Urothelium cell line (cell line): ENCODE results near the gene POLR3F.
A peak's percentile ranks its signal among the peaks of the same experiment; 100 is the strongest.
"Not testable (repeated sequence)": the region's sequence is repeated elsewhere in the genome, so short reads cannot be mapped to it uniquely, and the experiment has no call there.

Experiments
- DNase-seq: peaks from one replicate; pipeline ENCODE4 v3.0.0; 2011; ENCODE audit warnings: low spot score, mixed read lengths
- FAIRE-seq: peaks from 2 replicates; lab custom pipeline; 2011; peaks lifted over from hg19 to GRCh38; lab: Jason Lieb, UNC

The POLR3F gene

GRCh38 chr20:18466894-18467730 lies at the start of gene POLR3F, which contains the start of gene DZANK1:
POLR3F (plus strand) TSS chr20:18467390; CDS start chr20:18467507, 117 bp downstream.
DZANK1 (minus strand) TSS chr20:18467030; CDS start chr20:18465358, 1,672 bp downstream.
- DNase-seq (peak; percentile 99), FAIRE-seq (no peak)

- no peak for FAIRE-seq
Measured at GRCh38 chr20:18421608-18422007, 45.6 kb upstream of the POLR3F start.

GRCh38 chr20:18427214-18427613 lies 40.0 kb upstream of the POLR3F start:
- DNase-seq (no peak), FAIRE-seq (no peak)

More at GRCh38 chr20:18421608-18422007, 45.6 kb upstream of the POLR3F start:
- DNase-seq = no peak

GRCh38 chr20:18428490-18429173 lies 38.6 kb upstream of the POLR3F start:
- DNase-seq = no peak
- FAIRE-seq = no peak

GRCh38 chr20:18430172-18430826 lies 36.9 kb upstream of the POLR3F start:
- no peak for FAIRE-seq
- DNase-seq = no peak

- no peak for DNase-seq
- no peak for FAIRE-seq
Measured at GRCh38 chr20:18431206-18431605, 36.0 kb upstream of the POLR3F start.

- no peak for FAIRE-seq
- DNase-seq = no peak
Measured at GRCh38 chr20:18436847-18437246, 30.3 kb upstream of the POLR3F start.

GRCh38 chr20:18440403-18440802 lies 26.8 kb upstream of the POLR3F start:
- DNase-seq = no peak
- FAIRE-seq = no peak

- FAIRE-seq (no peak), DNase-seq (no peak)
Measured at GRCh38 chr20:18443886-18444285, 23.3 kb upstream of the POLR3F start.

GRCh38 chr20:18456600-18456999 lies 10.6 kb upstream of the POLR3F start:
- no peak for FAIRE-seq

GRCh38 chr20:18465536-18466200 lies 1.5 kb upstream of the POLR3F start:
- DNase-seq = no peak
- FAIRE-seq = no peak

More at GRCh38 chr20:18456600-18456999, 10.6 kb upstream of the POLR3F start:
- no peak for DNase-seq

GRCh38 chr20:18466574-18466893 lies 656 bp upstream of the POLR3F start:
- no peak for FAIRE-seq

GRCh38 chr20:18477218-18477617 lies 10.0 kb downstream of the POLR3F start:
- FAIRE-seq = no peak

More at GRCh38 chr20:18466574-18466893, 656 bp upstream of the POLR3F start:
- peak; percentile 80 for DNase-seq

GRCh38 chr20:18477821-18478220 lies 10.6 kb downstream of the POLR3F start:
- FAIRE-seq (no peak), DNase-seq (no peak)

More at GRCh38 chr20:18477218-18477617, 10.0 kb downstream of the POLR3F start:
- DNase-seq = no peak

GRCh38 chr20:18481596-18481995 lies 14.4 kb downstream of the POLR3F start:
- FAIRE-seq (no peak), DNase-seq (no peak)

- DNase-seq = no peak
- no peak for FAIRE-seq
Measured at GRCh38 chr20:18488301-18488700, 21.1 kb downstream of the POLR3F start.

- FAIRE-seq (no peak), DNase-seq (no peak)
Measured at GRCh38 chr20:18496042-18496441, 28.9 kb downstream of the POLR3F start.

GRCh38 chr20:18496740-18497592 lies 29.8 kb downstream of the POLR3F start, which contains the start of gene RBBP9:
RBBP9 (minus strand) TSS chr20:18497225; CDS start chr20:18497167, 58 bp downstream.
- FAIRE-seq (no peak), DNase-seq (peak; percentile 91)

GRCh38 chr20:18497603-18498002 lies 30.4 kb downstream of the POLR3F start:
- no peak for DNase-seq
- no peak for FAIRE-seq

GRCh38 chr20:18501672-18502071 lies 34.5 kb downstream of the POLR3F start:
- not testable (repeated sequence) for FAIRE-seq, DNase-seq
